A673 (cell line): ENCODE results near the gene TJP2.

Source experiments
- CTCF ChIP-seq: fragments of 300-800, 200-600 bp; sonication (generic); conservative IDR thresholded peaks from 2 replicates; pipeline ENCODE4 v1.5.1; 2017; ENCODE audit warnings: low read depth, mild to moderate bottlenecking, antibody characterized with exemption, low read length, moderate library complexity, mixed read lengths
- EZH2 ChIP-seq: fragments of 200-600 bp; sonication (generic); IDR thresholded peaks from 2 replicates; pipeline ENCODE4 v1.6.1; 2017; ENCODE audit warnings: borderline replicate concordance, low read depth, mild to moderate bottlenecking, mixed read lengths, antibody characterized with exemption, low read length; ENCODE audit not compliant: poor library complexity, severe bottlenecking

GRCh38 chr9:69157751-69158466 is 16.2 kb upstream of the TJP2 start:
- peak; percentile 58 for TF ChIP-seq CTCF
- TF ChIP-seq EZH2 = no peak
